ENCODE results near the gene PKIG.
"Not testable (repeated sequence)": the region's sequence is repeated elsewhere in the genome, so short reads cannot be mapped to it uniquely, and the experiment has no call there.

The PKIG gene

DNA sequence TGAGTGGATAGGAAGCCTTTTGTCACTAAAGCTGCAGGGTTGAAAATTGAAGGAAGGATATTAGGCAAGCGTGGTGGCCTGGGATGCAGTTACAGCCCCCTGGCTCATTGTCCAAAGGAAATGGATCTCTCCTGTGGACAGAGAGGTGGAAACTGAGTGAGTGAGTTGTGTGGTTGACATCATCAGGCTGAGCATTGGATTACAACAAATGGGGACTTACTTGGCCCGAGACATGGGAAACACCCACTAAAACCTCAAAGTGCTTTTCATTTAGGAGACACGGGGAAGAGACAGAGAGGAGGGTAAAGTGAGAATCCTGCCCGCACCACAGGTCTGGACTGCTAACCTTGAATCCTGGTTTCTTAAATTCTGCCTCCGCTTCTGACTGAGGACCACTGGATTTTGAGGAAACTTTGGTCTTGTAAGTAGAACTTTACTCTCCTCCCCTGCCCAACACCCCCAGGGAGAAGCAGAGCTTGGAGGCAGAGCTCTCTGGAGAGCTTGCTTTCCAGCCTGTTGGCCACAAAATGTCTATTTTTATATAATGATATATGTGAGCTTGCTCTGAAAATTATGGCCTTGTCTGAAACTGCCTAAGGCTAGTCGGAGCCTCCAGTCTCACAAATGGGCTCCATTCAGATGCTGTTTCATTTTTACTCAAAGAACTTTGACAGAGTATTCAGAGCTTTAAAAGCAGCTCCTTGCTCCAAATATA is at the start of gene PKIG:
PKIG (plus strand) TSS at position 269 of the 715 bp plus-strand sequence. CDS start 31,978 bp downstream, outside the sequence.
- peak; percentile 73 for DNase-seq

DNA sequence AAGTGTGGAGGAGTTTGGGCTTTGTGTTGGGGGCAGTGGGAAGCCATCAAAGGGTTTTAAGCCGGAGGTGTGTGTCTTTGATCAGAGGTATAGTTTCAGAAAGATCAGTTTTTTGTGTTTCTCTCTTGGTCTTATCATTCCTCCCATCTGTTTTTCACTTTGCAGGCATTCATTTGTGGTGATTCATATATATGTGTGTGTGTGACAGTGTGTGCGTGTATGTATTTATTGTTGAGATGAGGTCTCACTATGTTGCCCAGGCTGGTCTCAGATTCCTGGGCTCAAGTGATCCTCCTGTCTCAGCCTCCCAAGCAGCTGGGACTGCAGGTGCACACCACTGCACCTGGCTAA is 49.4 kb upstream of the PKIG start:
- no peak for DNase-seq

DNA sequence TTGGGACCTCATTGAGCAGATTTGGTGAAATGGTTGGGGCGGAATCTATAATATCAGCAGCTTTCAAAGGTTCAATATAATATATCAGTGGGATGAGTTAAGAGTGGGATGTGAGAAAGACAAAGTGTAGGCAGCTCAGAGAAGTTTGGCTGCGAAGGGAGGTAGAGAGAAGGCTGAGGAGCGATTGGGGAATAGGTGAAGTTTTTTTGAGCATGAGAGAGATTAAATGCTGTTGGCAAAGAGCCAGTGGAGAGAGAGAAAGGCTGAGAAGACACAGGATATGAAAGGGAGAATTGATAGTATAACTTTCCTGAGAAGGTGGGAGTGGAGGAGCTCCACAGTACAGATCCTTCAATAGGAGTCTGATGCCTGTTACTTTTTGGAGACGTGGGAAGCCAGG is 48.5 kb upstream of the PKIG start:
- DNase-seq = no peak

DNA sequence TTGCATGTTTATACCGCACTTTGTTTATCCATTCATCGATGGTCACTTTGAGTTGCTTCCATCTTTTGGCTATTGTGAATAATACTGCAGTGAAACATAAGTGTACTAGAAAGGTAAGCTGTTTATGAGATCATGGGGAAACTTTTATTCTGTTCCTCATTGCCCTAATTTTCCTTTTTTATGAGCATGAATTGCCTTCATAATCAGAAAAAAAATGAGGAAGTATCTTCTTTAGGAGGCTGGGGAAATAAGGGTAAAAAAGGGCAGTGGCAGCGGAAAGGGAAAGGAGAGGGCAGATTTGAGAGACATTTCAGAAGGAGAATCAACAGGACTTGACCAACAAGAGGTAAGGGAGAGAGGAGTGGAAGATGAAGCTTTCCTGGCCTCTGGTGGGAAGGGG is 46.2 kb upstream of the PKIG start:
- DNase-seq = no peak

DNA sequence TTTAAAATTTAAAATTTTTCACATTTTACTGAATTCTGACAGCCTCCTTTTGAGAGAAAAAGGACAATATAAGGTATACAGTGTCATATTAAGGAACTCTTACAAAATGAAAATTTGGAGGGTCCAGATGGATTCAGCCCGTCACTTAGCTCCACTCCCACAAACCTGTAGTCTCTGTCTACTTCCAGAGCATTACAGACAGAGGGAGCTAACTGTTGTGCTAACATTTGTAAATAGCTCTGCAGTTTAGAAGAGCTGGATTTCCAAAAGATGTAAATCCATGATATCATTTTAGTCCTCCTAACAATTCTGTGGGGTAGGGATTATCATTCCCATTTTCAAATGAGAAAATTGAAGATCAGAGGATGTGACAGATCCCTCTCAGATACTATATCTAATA is 44.4 kb upstream of the PKIG start:
- no peak for DNase-seq

DNA sequence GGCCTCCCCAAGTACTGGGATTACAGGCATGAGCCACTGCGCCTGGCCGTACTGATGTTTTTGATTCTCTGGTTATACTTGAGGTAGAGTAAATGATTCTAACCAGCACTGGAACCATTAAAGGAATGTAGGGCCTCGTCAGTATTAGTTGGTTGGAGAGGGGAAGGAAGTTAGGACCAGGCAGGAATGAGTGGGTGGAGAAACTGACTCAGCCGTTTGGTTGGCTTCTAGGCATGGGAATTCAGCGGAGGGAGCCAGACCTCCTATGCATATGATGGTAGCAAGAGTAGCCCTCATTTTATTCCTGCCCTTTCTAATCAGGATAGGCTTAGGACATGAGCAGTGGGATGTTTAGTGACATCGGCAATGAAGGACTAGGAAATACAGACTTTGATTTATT is 41.5 kb upstream of the PKIG start:
- no peak for DNase-seq

DNA sequence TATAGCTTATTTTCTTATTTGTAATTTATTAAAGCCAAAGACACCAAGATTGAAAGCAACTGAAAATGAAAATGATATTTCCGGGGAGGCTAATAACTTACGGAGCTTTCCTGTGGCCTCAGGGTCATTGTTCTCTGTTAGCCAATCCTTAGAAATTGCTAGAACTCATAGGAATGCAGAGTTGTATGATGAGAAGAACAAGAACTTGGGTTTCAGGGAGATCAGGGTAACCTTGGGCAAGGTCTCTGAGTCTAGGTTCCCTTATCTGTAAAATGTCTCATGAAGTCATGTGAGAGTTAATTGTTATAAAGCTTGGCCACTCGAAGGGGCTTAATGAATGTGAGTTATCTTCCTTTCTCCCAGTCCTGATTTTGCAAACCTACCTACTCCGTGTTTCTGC is 40.4 kb upstream of the PKIG start:
- DNase-seq = no peak

DNA sequence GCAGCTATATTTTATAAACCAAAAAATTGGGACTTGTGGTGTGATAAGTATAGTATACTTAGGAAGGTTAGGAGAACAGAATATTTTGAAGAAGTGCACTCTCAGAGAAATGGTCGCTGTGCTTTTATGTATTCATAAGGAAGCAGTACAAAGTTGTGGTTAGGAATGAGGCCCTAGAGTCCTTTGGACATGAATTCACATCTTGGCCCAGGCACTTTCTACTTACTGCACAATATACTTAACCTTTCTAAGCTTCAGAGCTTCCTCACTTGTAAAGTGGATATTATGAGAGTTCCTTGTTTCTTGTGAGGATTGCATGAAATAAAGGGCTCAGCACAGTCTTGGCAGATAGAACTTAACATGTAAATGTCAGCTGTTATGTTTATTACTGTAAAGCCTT is 39.5 kb upstream of the PKIG start:
- no peak for DNase-seq

DNA sequence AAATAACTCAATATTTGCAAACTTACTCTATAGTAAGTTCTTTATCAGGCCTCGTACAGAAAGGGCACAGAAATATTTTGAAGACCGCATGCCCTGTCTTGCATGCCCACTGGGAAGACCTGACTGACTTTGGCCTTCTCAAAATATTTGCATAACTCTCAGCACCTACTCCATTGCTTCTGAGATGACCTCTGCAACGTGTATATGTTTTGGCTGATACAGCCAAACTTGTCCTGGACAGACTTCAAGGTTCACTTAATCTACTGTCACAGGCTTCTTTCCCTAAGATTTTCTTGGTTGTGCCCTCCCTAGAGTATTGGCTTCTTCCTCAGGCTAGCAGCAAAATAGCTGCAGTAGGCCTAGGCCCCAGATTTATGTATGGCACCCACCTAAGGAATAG is 39.0 kb upstream of the PKIG start:
- no peak for DNase-seq

DNA sequence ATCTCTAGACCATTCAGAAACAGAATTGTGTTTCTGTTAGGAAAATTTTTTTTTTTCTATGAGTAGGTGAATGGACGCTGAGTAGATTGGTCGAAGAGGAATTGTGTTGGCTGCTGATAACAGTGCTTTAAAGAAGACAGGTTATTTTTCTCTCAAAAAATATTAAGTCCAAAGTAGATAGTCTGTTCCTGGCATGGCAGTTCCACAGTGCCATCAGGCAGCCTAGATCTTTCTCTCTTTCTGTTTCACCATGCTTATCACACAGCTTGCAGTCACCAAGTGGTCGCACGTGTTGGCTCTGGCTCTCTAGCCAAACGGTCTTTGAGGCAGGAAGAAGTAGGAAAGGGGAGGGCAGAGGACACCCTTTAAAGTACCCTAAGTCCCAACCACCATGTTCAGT is 38.1 kb upstream of the PKIG start:
- no peak for DNase-seq

DNA sequence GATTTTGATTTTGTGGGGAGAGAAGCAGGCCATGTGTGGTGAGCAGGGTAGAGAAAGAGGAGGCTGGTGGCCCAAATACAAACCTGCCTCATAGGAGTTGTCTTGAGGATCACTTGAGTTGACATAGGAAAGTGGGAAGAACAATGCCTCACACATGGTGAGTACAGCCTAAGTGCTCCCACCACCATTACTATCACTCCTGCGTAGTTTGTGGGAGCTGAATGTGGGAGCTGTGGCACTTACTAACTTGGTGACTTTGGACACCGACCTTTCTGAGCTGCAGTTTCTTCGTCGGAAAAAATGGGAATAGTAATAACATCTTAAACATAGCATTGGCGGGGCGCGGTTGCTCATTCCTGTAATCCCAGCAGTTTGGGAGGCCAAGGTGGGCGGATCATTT is 35.0 kb upstream of the PKIG start:
- DNase-seq = no peak

DNA sequence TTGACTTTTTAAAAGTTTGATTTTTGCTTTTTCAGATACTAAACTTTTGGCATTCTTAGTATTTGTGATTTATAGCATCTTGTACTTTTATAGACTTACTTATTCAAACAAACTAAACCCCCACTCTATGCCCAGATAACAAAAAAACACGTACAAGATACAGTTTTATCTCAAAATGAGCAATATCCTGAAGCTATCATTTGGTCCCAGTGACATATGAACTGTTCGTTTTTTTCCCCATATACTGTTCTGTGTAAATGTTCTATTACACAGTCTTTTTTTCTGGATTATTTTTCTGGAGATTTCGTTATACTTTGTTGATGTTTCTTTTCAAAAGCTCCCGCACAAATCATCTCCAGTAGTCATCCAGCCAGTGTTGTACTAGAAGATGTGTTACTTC is 33.3 kb upstream of the PKIG start:
- DNase-seq = no peak

DNA sequence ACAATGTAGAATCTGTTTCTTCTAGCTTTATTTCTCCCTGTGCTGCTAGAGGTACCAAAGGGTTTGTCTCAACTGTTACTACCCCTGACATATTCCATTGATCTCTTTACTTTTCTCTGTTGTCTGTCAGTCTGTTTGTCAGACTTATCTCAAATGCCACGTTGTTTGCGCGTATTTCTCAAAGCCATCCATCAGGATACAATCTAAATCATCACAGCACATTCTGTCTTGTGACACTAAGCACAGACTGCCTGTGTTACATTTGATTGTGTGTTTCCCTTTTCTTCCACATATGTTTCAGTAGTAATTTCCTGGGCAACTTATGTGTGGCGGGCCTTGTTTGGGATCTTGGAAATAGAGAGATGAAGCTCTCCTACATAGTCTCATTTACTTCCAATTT is 30.3 kb upstream of the PKIG start:
- no peak for DNase-seq

DNA sequence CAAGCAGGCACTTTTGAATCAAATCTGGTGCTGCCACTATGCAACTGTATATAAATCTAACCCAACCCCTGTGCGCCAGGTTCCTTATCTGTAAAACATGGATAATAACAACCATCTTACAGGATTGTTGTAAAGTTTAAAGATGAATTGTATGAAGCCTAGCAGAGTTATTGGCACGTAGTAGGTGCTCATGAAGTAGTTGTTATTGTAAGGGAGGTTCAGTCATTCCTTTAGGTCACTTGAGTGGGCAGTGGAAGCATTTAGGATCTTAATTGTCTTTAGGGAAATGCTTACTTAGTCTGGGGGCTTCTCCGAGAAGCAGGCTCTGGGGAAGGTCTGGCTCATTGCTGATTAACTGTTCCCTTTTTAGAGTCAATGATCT is 29.8 kb upstream of the PKIG start:
- no peak for DNase-seq

DNA sequence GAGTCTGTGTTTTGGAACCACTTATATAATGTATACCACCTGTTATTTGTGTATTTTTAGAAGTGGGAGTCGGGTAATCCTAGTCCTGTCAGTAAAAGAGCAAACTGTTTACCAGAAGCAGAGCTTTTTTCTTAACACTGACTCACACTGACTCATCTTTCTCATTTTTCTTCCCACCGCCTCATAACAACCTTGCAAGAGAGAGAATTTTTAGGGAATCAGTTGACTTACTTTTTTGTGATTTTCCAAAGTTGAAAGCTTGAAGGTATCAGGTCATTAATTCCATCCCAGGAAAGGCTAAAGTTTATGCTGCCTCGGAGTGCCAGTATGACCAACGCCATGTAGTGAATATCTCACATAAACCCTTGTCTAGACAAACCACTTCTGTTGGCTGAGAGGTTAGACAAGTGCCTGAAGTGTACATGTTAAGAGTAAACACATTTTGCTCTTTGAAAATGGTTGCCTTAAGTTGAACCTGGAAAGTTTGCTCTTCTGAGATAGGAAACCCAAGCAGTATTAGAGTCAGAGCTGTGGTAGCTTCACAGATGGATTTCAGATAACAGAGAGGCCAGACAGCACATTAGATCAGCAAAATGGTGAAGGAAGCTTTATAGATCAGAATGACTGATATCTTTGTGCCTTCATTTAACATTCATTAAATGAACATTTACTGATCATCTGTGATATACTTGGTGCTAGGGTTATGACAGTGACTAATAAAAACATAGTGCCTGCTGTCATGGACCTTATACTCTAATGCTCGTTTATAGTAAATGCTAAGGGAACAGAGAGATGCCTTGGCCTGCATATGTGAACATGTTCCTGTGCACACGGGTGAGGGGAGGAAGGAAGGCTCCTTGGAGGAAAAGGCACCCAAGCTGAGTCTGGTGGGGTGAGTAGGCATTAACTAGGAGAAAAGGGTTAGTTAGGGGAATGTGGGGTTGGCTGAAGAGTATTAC is 29.1 kb upstream of the PKIG start:
- no peak for DNase-seq

DNA sequence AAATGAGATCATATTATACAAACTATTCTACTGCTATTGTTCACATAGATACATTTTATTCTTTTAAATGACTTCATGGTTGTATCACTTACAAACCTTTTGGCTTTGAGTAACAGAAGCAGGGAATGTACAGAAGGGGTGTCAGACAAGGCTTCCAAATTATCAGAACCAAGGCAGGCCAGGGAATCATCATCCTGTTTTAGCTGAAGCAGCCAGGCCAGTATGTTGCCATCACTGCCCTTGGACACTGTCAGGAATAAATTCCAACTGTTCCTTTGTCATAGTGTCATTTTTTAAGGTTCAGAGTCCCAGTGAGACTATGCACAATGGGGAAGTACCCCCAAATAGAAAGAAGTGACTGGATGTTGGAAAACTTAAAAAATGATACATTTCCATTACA is 23.1 kb upstream of the PKIG start:
- DNase-seq = no peak

DNA sequence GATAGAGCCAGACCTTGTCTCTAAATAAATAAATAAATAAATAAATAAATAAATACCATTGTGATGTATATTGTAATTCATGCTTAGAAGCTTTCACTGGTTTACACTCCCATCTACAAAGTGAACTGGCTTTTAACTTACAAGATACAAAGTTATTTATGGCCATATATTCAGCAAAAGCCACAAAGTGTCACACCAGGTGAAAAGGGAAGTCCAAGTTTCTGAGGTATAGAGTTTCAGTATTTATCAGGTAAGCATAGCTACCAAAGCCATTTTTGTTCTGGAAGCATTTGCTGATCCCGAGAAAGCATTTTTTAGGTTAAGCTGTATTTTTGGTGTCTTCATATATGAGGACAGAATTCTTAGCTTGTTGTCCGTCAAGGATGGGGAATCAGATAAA is 22.1 kb upstream of the PKIG start:
- no peak for DNase-seq

DNA sequence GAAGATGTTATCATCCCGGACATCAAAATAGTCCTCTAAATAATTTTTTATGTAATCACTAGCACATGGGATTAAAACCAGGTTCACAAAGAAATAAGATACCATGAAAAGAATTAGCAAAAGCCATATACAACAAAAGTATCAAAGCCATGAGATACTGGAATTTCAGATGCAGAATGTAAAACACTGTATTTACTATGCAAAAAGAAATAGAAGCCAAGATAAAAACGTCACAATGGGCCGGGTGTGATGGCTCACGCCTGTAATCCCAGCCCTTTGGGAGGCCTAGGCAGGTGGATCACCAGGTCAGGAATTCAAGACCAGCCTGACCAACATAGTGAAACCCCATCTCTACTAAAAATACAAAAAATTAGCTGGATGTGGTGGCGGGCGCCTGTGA is 21.6 kb upstream of the PKIG start:
- DNase-seq = not testable (repeated sequence)

DNA sequence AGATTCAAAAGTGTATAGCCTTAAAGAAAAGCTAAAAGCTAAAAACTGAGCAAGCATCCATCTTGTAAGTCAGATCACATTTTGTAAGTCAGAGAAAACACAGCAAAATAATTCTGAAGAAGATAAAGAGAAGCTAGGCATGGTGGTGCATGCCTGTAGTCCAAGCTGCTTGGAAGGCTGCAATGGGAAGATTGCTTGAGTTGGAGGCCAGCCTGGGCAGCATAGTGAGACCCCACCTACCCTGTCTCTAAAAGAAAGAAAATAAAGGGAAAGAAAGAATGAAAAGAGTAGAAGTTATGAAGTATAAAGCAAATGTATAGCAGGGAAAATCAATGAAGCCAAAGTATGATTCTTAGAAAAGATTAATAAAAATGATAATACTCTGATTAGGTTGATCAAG is 20.5 kb upstream of the PKIG start:
- DNase-seq = no peak

DNA sequence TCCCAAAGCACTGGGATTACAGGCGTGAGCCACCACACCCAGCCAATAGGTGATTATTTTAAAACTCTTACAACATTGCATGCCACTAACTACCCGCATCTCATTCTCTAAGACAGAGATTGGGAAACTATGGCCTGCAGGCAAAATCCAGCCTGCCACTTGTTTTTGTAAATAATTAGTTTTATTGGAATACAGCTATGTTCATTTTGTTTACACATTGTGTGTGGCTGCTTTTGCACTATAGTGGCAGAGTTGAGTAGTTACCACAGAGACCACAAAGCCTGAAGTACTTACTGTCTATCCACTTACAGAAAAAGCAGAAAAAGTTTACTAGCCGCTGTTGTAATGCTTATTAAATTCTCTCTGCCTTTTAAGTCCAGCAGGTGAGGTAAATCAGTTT is 16.4 kb upstream of the PKIG start:
- no peak for DNase-seq

DNA sequence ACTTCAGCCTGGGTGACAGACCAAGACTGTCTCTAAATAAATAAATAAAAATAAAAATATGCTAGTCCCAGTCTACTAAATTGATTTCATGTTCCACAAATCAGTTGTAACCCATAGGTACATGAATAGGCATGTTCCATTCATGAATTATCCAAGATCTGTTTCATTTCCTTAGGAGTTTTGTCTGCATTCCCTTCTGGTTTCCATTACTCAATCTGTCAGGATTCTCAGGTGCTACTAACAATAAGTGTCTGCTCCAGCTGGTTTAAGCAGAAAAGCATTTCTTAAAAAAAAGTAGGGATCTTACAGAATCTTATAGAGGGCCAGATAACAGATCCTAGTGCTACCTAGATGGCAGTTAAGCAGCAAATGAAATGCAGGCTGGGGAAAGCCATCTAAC is 15.6 kb upstream of the PKIG start:
- no peak for DNase-seq

DNA sequence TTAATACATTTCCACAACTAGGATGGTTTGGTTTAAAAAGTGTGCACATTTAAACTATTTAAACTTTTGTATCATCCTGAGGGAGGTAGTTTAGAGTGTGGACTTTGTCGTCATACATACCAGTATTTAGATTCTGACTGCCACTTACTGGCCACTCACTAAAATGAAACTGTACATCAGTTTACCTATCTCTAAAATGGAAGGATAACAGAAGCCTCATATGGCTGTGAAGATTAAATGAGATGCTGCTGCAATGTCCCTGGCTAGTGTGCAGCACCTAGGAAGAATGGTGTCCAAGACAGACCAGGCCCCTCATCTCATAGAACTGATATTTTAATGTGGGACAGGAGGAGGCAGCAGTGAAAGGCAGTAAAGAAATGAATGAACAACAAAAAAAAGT is 12.0 kb upstream of the PKIG start:
- DNase-seq = no peak

DNA sequence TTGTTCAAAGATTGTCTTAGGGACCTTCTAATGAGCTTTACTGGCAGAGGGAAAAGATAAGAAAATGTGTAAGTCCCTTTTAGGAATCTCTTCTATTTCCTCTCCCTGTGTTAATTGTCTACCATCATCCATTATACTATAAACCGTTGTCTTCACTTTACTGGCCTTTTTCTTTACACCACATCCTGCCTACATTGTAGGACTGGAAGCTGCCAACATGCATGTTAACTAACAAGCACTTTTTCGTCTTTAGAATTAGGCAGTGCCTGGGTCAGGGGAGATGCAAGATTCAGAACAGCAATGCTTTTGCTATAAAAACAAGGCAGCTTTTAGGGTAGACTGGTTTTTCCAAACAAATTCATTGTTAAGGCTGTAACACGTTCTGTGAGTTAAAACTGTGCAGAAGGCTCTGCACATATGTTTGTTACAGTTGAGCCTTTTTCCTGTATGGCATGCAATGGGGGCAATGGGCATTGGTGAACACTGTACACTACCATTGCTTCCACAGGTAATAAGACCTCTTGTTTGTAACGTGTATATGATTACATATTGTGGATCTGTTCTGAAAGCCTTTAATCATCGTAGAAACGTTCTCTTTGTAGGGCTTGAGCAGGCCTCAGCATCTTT is 10.9 kb upstream of the PKIG start:
- DNase-seq = no peak

Data from right forelimb (tissue), 1 donor.